ENCODE measurements around the gene FUT2.

FUT2 gene

DNA sequence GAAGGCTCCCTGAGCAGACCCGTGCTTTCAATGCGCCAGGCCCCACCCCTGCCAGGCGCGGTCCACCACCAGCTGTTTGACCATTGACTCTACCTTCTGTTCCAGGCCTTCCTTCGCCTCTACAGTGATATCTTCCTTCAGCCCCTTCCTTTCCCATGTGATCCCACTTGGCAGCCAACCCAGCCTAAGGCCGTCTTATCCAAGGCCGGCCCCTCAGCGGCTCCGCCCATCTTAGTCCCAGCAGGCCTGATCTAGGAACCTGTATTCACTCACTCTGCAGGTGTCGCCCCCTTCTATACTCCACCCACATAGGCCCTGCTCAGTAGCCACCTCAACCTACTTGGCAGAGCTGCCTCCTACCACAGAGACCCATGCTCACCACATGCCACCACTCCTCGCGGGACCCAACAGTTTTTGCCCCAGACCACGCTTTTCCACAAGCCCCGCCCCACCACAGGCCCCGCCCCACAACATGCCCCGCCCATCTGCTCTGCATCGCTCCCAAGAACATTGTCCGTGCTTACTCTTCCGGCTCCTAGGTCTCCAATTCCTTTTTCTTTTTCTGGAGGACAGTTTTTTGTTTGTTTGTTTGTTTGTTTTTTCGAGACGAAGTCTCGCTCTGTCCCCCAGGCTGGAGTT is 41.7 kb downstream of the FUT2 start (continued):
- peak; percentile 79 for TF ChIP-seq KLF1 (tag by site-specific recombination; IDR thresholded peaks at IDR 0.05)

GRCh38 chr19:48738557-48739403 is 43.0 kb downstream of the FUT2 start:
- H3K27ac ChIP-seq (ENCODE audit: extremely low read depth, low read depth, low read length): peak overlapping the region; percentile 77; the same call in 1 of the 2 replicates
- H3K36me3 ChIP-seq (ENCODE audit: control insufficient read depth in 2 of 2, insufficient read depth in 1 of 2, low read length in 2 of 2): no peaks in the 10 kb centered on the region
- peak overlapping the region; percentile 36 for H3K4me3 ChIP-seq (ENCODE audit: low read depth, low read length)
- H3K4me1 ChIP-seq (ENCODE audit: control insufficient read depth, insufficient read depth, low read length): peaks cover 5% of the 10 kb centered on the region
- H3K9me3 ChIP-seq (ENCODE audit: control insufficient read depth, insufficient read depth, low read depth, low read length): no peaks in the 10 kb centered on the region
- ChIA-PET CTCF (interaction anchor here (0.5 to 2.1 kb wide), 13 partner anchors 9 to 220 kb away, joined by 3 to 31 read pairs (median 3); partner anchors contain the start of gene CA11), POLR2A (interaction anchor here (0.5 to 2.9 kb wide), 16 partner anchors 9 to 490 kb away, joined by 3 to 35 read pairs (median 6); partner anchors contain the start of genes BAX, CA11, GYS1 and IZUMO1)
- TF ChIP-seq ZXDB (tag by site-specific recombination; IDR thresholded peaks at IDR 0.05) (peak; percentile 69), ZNF211 (tag by site-specific recombination; IDR thresholded peaks at IDR 0.05; ENCODE audit: low read depth) (no peak), ZNF600 (tag by site-specific recombination; IDR thresholded peaks at IDR 0.05) (peak; percentile 48), ZBTB6 (tag by site-specific recombination; IDR thresholded peaks at IDR 0.05) (peak; percentile 65), EGR2 (tag by site-specific recombination; IDR thresholded peaks at IDR 0.05; ENCODE audit: low read depth) (peak; percentile 40; the same call in 1 of the 2 replicates), ZBTB8A (tag by site-specific recombination; IDR thresholded peaks at IDR 0.05) (peak; percentile 78; the same call in 1 of the 2 replicates), ZNF561 (tag by site-specific recombination; IDR thresholded peaks at IDR 0.05; ENCODE audit: borderline replicate concordance) (peak; percentile 76; the same call in 1 of the 2 replicates), ZNF660 (tag by site-specific recombination; IDR thresholded peaks at IDR 0.05) (peak; percentile 63; the same call in 1 of the 2 replicates), HOXA7 (CRISPR knock-in tag; IDR thresholded peaks at IDR 0.05; ENCODE audit: borderline replicate concordance) (peak; percentile 83; the same call in 1 of the 2 replicates), KLF17 (tag by site-specific recombination; IDR thresholded peaks at IDR 0.05) (0 out of 2 replicates have a peak, but pooled peaks have one; percentile 29), ZNF148 (tag by site-specific recombination; IDR thresholded peaks at IDR 0.05; ENCODE audit: borderline replicate concordance) (no peak), ZNF626 (tag by site-specific recombination; IDR thresholded peaks at IDR 0.05) (no peak)
- TF ChIP-seq, protein P1, sequence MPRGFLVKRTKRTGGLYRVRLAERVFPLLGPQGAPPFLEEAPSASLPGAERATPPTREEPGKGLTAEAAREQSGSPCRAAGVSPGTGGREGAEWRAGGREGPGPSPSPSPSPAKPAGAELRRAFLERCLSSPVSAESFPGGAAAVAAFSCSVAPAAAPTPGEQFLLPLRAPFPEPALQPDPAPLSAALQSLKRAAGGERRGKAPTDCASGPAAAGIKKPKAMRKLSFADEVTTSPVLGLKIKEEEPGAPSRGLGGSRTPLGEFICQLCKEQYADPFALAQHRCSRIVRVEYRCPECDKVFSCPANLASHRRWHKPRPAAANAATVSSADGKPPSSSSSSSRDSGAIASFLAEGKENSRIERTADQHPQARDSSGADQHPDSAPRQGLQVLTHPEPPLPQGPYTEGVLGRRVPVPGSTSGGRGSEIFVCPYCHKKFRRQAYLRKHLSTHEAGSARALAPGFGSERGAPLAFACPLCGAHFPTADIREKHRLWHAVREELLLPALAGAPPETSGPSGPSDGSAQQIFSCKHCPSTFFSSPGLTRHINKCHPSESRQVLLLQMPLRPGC (tag by site-specific recombination; IDR thresholded peaks at IDR 0.05): no peak
- TF ChIP-seq, protein P2, sequence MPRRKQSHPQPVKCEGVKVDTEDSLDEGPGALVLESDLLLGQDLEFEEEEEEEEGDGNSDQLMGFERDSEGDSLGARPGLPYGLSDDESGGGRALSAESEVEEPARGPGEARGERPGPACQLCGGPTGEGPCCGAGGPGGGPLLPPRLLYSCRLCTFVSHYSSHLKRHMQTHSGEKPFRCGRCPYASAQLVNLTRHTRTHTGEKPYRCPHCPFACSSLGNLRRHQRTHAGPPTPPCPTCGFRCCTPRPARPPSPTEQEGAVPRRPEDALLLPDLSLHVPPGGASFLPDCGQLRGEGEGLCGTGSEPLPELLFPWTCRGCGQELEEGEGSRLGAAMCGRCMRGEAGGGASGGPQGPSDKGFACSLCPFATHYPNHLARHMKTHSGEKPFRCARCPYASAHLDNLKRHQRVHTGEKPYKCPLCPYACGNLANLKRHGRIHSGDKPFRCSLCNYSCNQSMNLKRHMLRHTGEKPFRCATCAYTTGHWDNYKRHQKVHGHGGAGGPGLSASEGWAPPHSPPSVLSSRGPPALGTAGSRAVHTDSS (tag by site-specific recombination; IDR thresholded peaks at IDR 0.05): 0 out of 2 replicates have a peak, but pooled peaks have one; percentile 17
- TF ChIP-seq, protein P3, sequence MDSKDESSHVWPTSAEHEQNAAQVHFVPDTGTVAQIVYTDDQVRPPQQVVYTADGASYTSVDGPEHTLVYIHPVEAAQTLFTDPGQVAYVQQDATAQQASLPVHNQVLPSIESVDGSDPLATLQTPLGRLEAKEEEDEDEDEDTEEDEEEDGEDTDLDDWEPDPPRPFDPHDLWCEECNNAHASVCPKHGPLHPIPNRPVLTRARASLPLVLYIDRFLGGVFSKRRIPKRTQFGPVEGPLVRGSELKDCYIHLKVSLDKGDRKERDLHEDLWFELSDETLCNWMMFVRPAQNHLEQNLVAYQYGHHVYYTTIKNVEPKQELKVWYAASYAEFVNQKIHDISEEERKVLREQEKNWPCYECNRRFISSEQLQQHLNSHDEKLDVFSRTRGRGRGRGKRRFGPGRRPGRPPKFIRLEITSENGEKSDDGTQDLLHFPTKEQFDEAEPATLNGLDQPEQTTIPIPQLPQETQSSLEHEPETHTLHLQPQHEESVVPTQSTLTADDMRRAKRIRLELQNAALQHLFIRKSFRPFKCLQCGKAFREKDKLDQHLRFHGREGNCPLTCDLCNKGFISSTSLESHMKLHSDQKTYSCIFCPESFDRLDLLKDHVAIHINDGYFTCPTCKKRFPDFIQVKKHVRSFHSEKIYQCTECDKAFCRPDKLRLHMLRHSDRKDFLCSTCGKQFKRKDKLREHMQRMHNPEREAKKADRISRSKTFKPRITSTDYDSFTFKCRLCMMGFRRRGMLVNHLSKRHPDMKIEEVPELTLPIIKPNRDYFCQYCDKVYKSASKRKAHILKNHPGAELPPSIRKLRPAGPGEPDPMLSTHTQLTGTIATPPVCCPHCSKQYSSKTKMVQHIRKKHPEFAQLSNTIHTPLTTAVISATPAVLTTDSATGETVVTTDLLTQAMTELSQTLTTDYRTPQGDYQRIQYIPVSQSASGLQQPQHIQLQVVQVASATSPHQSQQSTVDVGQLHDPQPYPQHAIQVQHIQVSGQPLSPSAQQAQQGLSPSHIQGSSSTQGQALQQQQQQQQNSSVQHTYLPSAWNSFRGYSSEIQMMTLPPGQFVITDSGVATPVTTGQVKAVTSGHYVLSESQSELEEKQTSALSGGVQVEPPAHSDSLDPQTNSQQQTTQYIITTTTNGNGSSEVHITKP (tag by site-specific recombination; IDR thresholded peaks at IDR 0.05): peak; percentile 59
- TF ChIP-seq, protein P4, sequence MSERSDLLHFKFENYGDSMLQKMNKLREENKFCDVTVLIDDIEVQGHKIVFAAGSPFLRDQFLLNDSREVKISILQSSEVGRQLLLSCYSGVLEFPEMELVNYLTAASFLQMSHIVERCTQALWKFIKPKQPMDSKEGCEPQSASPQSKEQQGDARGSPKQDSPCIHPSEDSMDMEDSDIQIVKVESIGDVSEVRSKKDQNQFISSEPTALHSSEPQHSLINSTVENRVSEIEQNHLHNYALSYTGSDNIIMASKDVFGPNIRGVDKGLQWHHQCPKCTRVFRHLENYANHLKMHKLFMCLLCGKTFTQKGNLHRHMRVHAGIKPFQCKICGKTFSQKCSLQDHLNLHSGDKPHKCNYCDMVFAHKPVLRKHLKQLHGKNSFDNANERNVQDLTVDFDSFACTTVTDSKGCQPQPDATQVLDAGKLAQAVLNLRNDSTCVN (tag by site-specific recombination; optimal IDR thresholded peaks at IDR 0.05): peak; percentile 67

All from HEK293 (cell line).